Esophagus muscularis mucosa (tissue), 4 donors: ENCODE measurements around the gene TSC2.

Source experiments
- CTCF ChIP-seq, 3 experiments: fragments of 200-600 bp in 2 of 3; fragments of 450-650 bp in 1 of 3; sonication (generic) in 2 of 3; IDR thresholded peaks; one replicate each; pipeline ENCODE4 v1.5.1; 2017 to 2019; ENCODE audit warnings: antibody characterized with exemption in 3 of 3, mild to moderate bottlenecking in 2 of 3, moderate library complexity in 1 of 3
- EP300 ChIP-seq: sonication (generic); formaldehyde crosslinking; IDR thresholded peaks from one replicate; pipeline ENCODE4 v1.6.1; 2017; ENCODE audit warnings: antibody characterized with exemption
- POLR2A ChIP-seq: fragments of 450-650 bp; IDR thresholded peaks from one replicate; pipeline ENCODE4 v1.6.1; 2017; ENCODE audit warnings: antibody characterized with exemption, moderate library complexity, mild to moderate bottlenecking, low read depth
- POLR2AphosphoS5 ChIP-seq, 2 donors: sonication (generic); formaldehyde crosslinking; IDR thresholded peaks; one replicate each; pipeline ENCODE4 v1.6.1; 2017; ENCODE audit warnings: antibody characterized with exemption in 2 of 2

GRCh38 chr16:2083876-2084780 is 36.3 kb downstream of the TSC2 start:
- TF ChIP-seq POLR2A = no peak
- TF ChIP-seq CTCF (IDR thresholded peaks at IDR 0.05) = no peak
- no peak for TF ChIP-seq POLR2AphosphoS5 (IDR thresholded peaks at IDR 0.05)
- TF ChIP-seq EP300 = no peak
